ENCODE data around the gene GPR146.

The GPR146 gene

GRCh38 chr7:1054861-1055450 lies 10.6 kb downstream of the GPR146 start:
- peak overlapping the region in 2 of 7 experiments; percentile 3 to 15 for H3K4me3 ChIP-seq
- H3K27ac ChIP-seq, result peak overlapping the region in 14 of 21 experiments; percentile 7 to 85 (median 54)

- Histone ChIP-seq H3K27ac (peak overlapping the region in 10 of 21 experiments; percentile 23 to 85 (median 52)), H3K4me3 (peak overlapping the region in 2 of 7 experiments; percentile 3 to 15)
These were observed 11.2 kb downstream of the GPR146 start for GRCh38 chr7:1055491-1055955.

DNA sequence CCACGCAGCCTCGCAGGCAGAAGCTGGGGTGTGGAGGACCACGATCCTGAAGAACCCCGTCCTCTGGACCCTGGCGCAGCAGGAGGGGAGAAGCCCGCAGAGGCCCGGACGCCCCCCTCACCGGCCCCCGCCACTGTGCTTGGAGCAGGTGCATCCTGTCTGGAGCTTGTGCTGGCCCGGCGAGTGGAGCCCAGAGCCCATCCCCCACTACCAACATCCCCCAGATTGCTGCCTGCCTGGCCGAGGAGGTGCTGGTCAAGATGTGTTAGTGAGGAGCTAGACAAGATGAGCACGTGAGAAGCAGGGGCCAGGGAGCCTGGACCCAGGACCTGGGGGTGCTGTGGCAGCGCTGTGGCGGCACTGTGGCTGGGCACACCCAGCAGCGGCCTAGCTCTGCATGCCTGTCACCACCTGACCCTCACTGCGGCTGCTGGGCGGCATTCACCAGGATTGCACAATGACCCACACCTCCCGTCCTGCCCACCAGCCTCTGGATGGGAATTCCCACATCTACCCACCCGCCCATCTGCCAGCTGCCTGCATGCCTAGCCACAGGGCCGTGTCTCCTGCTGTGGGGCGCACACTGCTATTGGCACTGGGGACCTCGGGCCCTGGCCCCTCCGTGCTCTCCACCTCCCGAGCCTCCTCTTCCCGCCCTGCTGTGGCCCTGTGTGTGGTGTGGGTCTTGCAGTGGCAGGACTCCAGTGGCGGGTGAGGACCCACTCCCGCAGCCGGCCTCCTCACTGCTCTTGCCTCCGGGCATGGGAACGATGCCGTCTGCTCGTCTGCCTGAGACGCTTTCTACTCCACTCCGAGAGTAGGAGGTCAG lies 11.8 kb downstream of the GPR146 start:
- peak overlapping the region in 9 of 21 experiments; percentile 23 to 85 (median 49) for H3K27ac ChIP-seq
- peak overlapping the region in 1 of 7 experiments; percentile 3 for H3K4me3 ChIP-seq

- no peak overlapping the region for H3K4me3 ChIP-seq
- H3K27ac ChIP-seq, result peak overlapping the region in 1 of 21 experiments; percentile 85
These were observed 12.6 kb downstream of the GPR146 start for GRCh38 chr7:1056785-1057410.

GRCh38 chr7:1057416-1058291 lies 13.3 kb downstream of the GPR146 start:
- Histone ChIP-seq H3K4me3 (no peak overlapping the region), H3K27ac (no peak overlapping the region)

GRCh38 chr7:1058311-1058710 lies 14.0 kb downstream of the GPR146 start:
- no peak overlapping the region for H3K4me3 ChIP-seq
- peak overlapping the region in 3 of 21 experiments; percentile 4 to 31 (median 10) for H3K27ac ChIP-seq

- Histone ChIP-seq H3K27ac (peak overlapping the region in 8 of 21 experiments; percentile 4 to 75 (median 22)), H3K4me3 (no peak overlapping the region)
These were observed 14.5 kb downstream of the GPR146 start for GRCh38 chr7:1058821-1059199.

DNA sequence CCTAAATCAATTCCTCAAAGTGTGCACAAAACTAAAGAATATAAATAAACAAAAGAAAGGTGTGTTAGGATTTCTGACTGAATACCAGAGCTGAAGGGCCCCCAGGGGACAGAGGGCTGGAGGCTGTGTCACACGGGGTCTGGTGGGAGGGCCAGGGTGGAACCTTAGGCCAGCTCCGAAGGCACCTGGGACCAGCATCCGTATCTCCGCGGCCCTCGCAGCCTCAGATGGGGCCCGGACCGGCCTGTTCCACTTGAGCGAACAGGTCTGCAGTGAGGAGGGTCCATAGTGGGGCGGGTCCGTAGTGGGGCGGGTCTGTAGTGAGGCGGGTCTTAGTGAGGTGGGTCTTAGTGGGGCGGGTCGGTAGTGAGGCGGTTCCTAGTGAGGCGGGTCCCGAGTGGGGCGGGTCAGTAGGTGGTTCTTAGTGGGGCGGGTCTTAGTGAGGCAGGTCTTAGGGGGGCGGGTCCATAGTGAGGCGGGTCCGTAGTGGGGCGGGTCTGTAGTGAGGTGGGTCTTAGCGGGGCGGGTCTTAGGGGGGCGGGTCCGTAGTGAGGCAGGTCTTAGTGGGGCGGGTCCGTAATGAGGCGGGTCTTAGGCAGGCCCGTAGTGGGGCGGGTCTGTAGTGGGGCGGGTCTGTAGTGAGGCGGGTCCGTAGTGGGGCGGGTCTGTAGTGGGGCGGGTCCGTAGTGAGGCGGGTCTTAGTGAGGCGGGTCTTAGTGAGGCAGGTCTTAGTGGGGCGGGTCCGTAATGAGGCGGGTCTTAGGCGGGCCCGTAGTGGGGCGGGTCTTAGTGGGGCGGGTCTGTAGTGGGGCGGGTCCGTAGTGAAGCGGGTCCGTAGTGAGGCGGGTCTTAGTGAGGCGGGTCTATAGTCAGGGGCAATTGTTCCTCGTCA lies 15.1 kb downstream of the GPR146 start:
- Histone ChIP-seq H3K27ac (peak overlapping the region in 10 of 21 experiments; percentile 4 to 75 (median 30)), H3K4me3 (no peak overlapping the region)

DNA sequence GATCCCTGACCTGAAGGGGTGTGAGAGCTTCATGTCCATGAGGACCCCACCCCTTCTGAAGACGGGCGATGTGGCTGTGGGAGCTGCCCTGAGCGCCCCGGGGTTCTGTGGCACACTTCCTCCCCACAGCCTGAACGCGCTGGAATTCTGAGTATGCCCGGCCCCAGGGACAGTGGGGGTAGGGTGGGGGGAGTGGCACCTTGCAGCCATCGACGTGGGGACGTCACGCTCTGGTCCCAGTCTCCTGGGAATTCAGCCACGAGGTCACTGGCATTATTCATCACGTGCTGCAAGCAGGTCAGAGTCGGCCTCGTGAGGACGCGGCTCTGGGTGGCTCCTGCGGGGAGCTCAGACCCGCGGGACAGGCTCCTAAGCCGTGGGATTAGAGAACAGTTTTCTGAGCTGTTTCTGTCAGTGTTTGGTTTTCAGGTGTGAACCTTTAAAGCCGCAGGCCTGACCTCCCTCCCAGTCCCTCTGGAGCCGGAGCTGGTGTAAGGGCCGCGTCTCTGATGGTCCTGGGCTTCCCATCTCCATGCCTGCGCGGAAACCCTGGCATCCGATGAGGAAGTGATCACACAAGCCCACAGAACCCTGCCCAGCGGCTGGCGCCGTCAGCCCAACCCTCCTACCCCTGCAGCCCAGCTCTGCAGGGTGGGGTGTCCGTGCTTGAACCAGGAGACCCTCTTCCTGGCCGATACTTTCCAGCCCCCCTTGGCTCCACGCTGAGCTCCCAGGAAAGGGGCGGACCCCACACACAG lies 16.1 kb downstream of the GPR146 start:
- Histone ChIP-seq H3K4me3 (peak overlapping the region in 1 of 7 experiments; percentile 6), H3K27ac (peak overlapping the region in 10 of 21 experiments; percentile 32 to 77 (median 41))

DNA sequence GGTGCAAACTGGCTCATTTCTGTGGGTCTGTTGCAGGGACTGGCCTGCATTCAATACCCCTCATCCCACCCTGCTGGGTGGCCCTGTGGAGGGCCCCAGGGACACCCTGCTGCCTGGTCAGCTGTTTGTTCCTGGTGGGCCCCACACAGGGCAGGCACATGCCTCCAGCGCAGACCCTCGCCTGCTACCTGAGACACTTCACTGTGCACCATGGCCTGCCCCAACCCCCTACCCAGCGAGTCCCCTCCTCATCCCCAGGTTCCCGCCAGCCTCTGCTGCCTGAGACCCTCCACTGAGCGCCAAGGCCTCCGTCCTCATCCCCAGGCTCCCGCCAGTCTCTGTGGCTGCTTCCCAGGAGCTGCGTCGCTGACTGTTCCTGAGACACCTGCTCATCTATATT lies 16.8 kb downstream of the GPR146 start:
- Histone ChIP-seq H3K4me3 (no peak overlapping the region), H3K27ac (peak overlapping the region in 2 of 21 experiments; percentile 43 to 59)

DNA sequence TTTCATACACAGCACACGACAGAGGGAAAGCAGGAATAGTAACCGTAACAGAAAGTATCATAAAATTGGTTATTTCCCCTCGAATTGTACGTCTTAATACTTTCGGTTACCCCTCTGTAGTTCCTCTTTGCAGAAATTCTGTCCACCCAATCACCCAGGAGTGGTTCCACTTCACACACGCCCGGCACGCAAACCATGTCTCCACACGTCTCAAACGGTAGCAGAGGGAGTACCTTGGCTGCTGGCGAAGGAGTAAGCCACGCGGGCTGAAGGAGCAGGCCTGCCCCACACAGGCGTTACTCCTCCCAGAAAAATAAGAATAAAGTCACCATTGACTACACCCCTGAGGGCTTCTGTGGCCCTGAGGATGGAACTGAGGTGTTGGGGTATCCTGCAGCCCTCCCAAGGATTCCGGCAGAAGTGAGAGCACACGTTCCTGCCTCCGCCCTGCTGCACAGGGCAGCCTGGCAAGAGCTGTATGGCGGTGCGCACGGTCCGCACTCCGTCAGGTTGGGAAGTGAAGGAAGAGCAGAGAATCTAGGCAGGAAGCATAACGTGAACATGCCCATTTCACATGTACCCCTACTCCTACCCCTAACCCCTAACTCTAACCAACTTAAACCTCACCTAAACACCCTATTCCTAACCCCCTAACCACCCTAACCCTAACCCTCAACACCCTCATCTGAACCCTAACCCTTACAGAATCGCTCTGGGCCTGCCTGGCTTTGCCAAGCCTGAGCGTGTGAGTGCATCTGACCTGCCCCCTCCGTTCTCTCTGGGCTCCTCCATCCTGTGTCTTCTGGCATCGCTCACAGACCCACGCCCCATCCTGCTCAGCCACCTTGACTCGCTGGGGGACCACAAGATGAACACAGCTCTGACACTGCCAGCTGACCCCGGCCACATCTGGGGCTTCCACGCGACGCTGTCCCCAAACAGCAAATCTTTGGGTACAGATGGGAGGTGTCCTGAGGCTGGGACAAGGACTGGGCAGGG lies 18.2 kb downstream of the GPR146 start:
- H3K27ac ChIP-seq, result peak overlapping the region in 9 of 21 experiments; percentile 3 to 67 (median 41)
- no peak overlapping the region for H3K4me3 ChIP-seq

GRCh38 chr7:1063361-1063760 lies 19.0 kb downstream of the GPR146 start:
- Histone ChIP-seq H3K4me3 (no peak overlapping the region), H3K27ac (peak overlapping the region in 4 of 21 experiments; percentile 3 to 67 (median 49))

DNA sequence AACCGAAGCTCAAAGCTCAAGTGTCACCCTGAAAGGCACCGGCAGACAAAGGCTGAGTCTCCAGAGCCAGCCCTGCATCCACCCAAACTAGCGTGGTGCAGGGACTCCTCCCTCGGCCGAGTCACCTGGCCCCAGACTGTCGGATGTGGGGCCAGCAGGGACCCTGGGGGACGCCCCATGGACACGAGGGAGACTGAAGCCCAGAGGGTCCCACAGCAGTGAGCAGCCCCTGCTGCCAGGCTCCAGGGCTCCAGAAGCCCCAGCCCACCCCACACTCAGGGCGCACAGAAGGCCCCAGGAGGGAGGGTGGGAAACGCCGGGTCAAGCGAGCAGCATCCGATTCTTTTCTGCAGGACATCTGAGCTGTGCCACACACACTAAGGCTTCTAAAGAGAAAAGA lies 20.2 kb downstream of the GPR146 start:
- Histone ChIP-seq H3K4me3 (no peak overlapping the region), H3K27ac (no peak overlapping the region)

GRCh38 chr7:1065263-1065584 lies 20.9 kb downstream of the GPR146 start:
- Histone ChIP-seq H3K4me3 (peak overlapping the region in 3 of 7 experiments; percentile 3 to 34 (median 11)), H3K27ac (peak overlapping the region in 2 of 21 experiments; percentile 13 to 81)

DNA sequence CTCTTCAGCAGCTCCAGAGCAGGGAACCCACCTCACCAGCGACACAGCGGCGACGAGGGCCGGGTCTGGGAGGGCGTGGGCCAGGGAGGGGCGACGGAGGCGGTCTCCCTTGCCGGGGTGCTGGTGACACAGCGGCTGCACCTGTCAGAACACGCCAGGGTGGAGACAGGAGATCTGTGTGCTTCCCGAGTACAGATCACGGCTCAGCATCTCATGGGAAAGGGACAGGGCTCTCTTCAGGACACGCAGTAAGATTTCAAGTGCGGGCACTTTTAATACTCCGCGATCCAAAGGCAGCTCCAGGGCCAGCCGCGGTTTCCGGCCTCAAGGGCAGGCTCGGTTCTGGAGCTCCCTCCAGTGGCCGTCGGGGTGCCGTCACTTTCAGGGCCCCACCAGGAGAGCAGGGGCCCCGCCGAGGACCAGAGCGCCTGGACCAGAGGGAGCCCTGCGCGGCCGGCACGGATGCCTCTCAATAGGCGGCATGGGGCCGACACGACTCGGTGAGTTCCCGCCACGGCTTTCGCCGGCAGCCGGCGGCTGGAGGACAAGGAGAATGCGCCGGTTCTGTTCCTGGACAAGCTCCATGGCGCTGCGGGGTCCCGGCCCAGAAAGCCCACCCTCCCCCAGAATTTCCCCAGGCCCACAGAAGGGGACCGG lies 21.4 kb downstream of the GPR146 start:
- Histone ChIP-seq H3K4me3 (peak overlapping the region in 4 of 7 experiments; percentile 3 to 34 (median 12)), H3K27ac (peak overlapping the region in 12 of 21 experiments; percentile 3 to 81 (median 28))

GRCh38 chr7:1066242-1066588 lies 21.9 kb downstream of the GPR146 start:
- Histone ChIP-seq H3K27ac (peak overlapping the region in 11 of 21 experiments; percentile 3 to 81 (median 23)), H3K4me3 (peak overlapping the region in 4 of 7 experiments; percentile 3 to 34 (median 12))
